Stimulated activated CD8-positive, alpha-beta memory T cell treated with anti-CD3 and anti-CD28 coated beads, Interleukin-15, amount 100 ng/mL, for 24 hours (primary cell): Measurements from ENCODE around the gene TENM3.

Experiments used
- DNase-seq: peaks from one replicate; pipeline ENCODE4 v3.0.0-alpha.2; 2020; ENCODE audit warnings: low read depth

TENM3 gene

DNA sequence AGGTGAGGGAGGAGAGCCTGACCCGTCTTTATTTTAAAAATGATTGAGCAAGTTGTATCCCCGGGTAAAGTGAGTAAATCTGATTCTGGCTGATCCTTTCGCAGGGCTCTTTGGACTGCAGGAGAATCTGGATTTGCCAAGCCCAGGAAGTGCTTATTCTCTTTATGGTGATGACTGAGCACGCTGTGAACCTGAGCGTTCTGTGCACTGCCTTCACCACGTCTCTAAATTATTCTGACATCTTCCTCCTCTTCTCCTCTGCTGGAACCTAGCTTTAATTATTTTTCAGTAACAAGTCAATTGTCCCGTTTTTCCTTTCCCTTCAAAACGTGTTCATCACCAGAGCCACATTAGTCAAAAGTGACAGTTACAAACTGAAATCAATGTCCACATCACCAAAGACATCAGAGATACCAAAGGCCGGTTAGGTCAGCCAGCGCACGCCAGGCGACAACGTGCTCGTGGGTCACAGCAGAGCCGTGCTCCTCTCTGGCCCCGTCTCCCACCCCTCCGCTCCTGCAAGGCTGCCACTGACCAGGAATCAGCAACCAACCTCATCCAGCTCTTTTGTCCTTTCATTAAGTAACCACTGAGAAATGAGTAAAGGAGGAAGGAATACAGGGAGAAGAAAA lies 599.7 kb downstream of the TENM3 start:
- no peak for DNase-seq

DNA sequence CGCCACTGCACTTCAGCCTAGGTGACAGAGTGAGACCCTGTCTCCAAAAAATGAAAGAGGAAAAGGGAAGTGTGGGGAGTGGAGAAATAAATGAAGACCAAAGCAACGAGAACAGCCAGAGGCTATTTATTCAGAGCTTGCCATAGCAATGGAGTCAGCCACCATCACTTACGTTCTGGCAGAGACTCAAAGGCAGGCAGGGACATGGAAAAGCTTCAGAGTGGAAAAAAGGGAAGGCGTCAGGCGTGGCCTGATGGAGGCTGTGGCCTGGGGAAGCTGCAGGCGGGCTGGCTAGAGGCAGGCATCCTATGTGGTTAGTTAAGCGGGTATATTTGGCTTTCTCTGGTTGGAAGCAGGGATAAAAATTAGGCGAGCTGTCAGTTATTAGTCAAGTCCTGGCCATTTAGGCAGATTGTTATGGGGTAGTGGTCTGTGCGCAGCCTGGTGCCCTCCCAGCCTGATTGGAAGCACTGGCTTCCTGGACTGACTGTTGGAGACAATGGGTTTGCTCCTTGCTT lies 600.7 kb downstream of the TENM3 start:
- DNase-seq, result no peak

DNA sequence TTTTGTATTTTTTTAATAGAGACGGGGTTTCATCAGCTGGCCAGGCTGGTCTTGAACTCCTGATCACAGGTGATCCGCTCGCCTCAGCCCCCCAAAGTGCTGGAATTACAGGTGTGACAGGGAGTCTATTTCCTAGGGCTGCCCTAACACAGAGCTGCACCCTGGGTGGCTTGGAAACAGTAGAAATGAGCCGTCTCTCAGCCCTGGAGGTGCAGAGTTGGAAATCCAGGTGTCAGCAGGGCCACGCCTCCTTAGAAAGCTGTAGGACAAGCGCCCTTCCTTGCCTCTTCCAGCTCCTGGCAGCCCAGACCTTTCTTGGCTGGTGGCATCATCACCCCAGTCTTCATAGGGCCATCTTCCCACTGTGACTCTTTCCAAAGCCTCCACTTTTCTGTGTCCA lies 602.4 kb downstream of the TENM3 start:
- no peak for DNase-seq

DNA sequence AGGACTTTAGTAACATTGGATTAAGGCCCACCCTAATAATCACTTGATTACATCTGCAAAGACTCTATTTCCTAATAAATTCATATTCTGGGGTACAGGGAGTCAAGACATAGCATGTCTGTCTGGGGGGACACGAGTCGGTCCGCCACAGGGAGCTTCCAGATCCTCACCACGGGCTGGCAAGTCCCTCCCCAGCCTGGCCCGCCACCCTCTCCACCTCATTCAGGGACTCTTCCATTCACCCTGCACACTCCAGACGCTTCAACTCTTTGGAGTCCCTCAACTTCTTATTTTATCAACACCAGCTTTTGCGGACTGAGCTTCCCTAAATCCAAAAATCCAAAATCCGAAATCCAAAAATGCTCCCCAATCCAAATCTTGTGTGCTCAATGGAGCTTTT lies 602.8 kb downstream of the TENM3 start:
- DNase-seq, result no peak

DNA sequence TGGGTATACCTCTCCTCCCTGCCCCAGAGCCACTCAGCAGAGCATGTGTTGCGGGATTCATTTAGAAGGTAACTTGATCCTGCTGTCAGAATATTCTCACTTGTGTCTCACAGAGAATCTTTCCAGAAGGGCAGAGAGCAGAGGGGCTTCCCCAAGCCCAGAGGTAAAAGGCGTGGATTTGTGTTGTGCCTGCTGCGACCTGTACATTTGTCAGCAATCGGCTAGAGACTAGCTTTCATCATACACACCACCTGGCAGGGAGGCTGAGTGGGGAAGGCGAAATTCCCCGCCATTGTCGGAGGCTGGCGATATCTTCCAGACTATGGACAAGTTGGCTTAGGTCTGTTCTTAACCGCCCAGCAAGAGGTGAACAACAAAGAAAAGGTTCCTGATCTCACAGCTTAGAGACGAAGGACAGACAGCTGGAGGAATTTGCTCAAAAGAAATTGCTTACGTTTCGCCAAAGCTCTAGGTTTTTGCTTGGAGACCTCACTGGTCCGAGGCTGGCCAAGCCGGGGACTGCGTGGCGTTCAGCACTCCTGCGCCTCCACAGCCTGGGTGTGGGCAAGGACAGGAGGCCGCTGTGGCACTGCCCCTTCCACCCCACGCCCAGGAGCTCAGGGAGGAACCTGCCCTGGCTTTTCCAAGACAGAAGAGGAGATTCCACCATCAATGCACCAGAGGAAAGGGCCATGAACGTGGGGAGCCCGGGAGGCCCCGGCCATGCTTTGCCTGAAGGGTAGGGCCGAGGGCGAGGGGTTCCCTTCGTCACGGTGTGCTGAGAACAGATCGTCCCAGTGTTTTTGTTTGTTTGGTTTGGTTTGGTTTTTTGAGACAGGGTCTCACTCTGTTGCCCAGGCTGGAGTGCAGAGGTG lies 604.6 kb downstream of the TENM3 start:
- DNase-seq, result no peak

DNA sequence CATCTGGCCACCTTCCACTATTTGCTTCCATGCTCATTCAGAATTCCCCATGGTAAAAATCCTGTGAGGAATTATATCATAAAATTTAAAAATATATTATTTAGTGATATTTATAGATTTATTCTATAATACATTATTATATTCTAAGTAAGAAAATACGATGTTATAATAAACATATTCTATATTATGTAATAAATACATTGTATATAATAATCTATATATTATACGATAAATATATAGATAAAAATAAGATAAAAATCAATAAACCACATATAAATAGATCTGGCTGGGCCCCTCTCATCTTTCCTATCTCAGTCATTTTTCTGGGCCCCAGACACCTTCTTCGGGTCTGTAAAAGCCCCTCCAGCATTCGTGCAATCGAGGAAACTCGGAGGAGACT lies 605.5 kb downstream of the TENM3 start:
- no peak for DNase-seq
